Endodermal cell (in vitro differentiated cells): ENCODE data around the gene PARM1. TPM values are rescaled to one million over a fixed set of nuclear protein-coding genes. Genes with fewer than 3 reads are reported as not detected.

ENCODE experiments used
- DNase-seq: peaks from one replicate; pipeline ENCODE4 v3.0.0-alpha.2; 2017
- H3K27ac ChIP-seq: 2 replicates; pipeline ENCODE4 v1.5.1; 2013; ENCODE audit warnings: mild to moderate bottlenecking, low read depth, low read length, moderate library complexity
- H3K27me3 ChIP-seq: 2 replicates; pipeline ENCODE4 v1.6.1; 2013; ENCODE audit warnings: mild to moderate bottlenecking, low read length, moderate library complexity; ENCODE audit not compliant: insufficient read depth, control insufficient read depth, poor library complexity, severe bottlenecking
- H3K36me3 ChIP-seq: 2 replicates; pipeline ENCODE4 v1.7.0; 2013; ENCODE audit warnings: mild to moderate bottlenecking, low read length, moderate library complexity; ENCODE audit not compliant: control insufficient read depth, insufficient read depth
- H3K4me1 ChIP-seq: one replicate; pipeline ENCODE4 v1.7.0; 2013; ENCODE audit warnings: low read length; ENCODE audit not compliant: control insufficient read depth, insufficient read depth
- H3K4me3 ChIP-seq: 2 replicates; pipeline ENCODE4 v1.5.1; 2013; ENCODE audit warnings: mild to moderate bottlenecking, low read length, moderate library complexity
- H3K9ac ChIP-seq: 2 replicates; pipeline ENCODE4 v1.6.1; 2013; ENCODE audit warnings: mild to moderate bottlenecking, low read length, moderate library complexity; ENCODE audit not compliant: poor library complexity, severe bottlenecking; ENCODE audit errors: extremely low read depth
- H3K9me3 ChIP-seq: 2 replicates; pipeline ENCODE4 v1.6.1; 2013; ENCODE audit warnings: mild to moderate bottlenecking, low read length, moderate library complexity; ENCODE audit not compliant: control insufficient read depth
- H3K27ac Mint-ChIP-seq: 2 replicates; pipeline ENCODE4 v1.8.0; 2020; ENCODE audit warnings: mixed read lengths
- H3K27me3 Mint-ChIP-seq: 2 replicates; pipeline ENCODE4 v1.8.0; 2021; ENCODE audit warnings: mild to moderate bottlenecking, mixed read lengths; ENCODE audit not compliant: insufficient read depth
- H3K36me3 Mint-ChIP-seq: 2 replicates; pipeline ENCODE4 v1.8.0; 2020; ENCODE audit warnings: low read depth, mixed read lengths
- H3K4me1 Mint-ChIP-seq: 2 replicates; pipeline ENCODE4 v1.8.0; 2020; ENCODE audit warnings: mixed read lengths
- H3K4me3 Mint-ChIP-seq: 2 replicates; pipeline ENCODE4 v1.8.0; 2020; ENCODE audit warnings: mild to moderate bottlenecking, moderate library complexity, mixed read lengths
- H3K9me3 Mint-ChIP-seq: 2 replicates; pipeline ENCODE4 v1.8.0; 2020; ENCODE audit warnings: mild to moderate bottlenecking, mixed read lengths
- CTCF ChIP-seq: fragments of 200-600 bp; sonication (generic); conservative IDR thresholded peaks from 2 replicates; pipeline ENCODE4 v1.5.0; 2021; ENCODE audit warnings: antibody characterized with exemption, mild to moderate bottlenecking
- WGBS, 2 experiments: methylation state at CpG; one replicate each; pipeline versions ENCODE4 v1.1.5 to v1.1.7; 2013; ENCODE audit warnings: missing lambda C conversion rate in 2 of 2, mixed read lengths in 1 of 2; ENCODE audit not compliant: insufficient coverage in 1 of 2, insufficient read length in 1 of 2; 5-methylcytosine and 5-hydroxymethylcytosine counted together
- total RNA-seq, 2 donors: library from RNA; stranded (reverse); fragmentation: NEBNext Ultra II Directional in 1 of 2; extraction: Animal tissue kit (Norgen Biotek cat#: 25700) in 1 of 2; gene quantifications; 2 replicates in 1 of 2; 3 replicates in 1 of 2; pipeline ENCODE4 v1.2.1, GENCODE V29; 2021

The PARM1 gene
- total RNA-seq, 2 donors from 2014 or later = 0.13 to 1.1 TPM

GRCh38 chr4:74971862-74972261 is 38.9 kb downstream of the PARM1 start:
- H3K9me3 ChIP-seq = peaks cover 18% of the 10 kb centered on the region
- H3K27ac Mint-ChIP-seq = no peak overlapping the region
- no peak overlapping the region for H3K4me3 Mint-ChIP-seq
- H3K36me3 ChIP-seq = no peaks in the 10 kb centered on the region
- peaks cover 29% of the 10 kb centered on the region for H3K4me1 Mint-ChIP-seq
- no peaks in the 10 kb centered on the region for H3K9me3 Mint-ChIP-seq
- no peak for TF ChIP-seq CTCF
- H3K27ac ChIP-seq = no peak overlapping the region
- no peak for DNase-seq
- H3K27me3 ChIP-seq = peaks cover 58% of the 10 kb centered on the region
- no peak overlapping the region for H3K4me3 ChIP-seq
- peaks cover 74% of the 10 kb centered on the region for H3K27me3 Mint-ChIP-seq
- peaks cover 4% of the 10 kb centered on the region for H3K4me1 ChIP-seq
- 97 to 100% methylated on average over 1 of the region's 1 CpG for WGBS, 2 experiments
- no peak overlapping the region for H3K9ac ChIP-seq
- no peaks in the 10 kb centered on the region for H3K36me3 Mint-ChIP-seq

- Histone ChIP-seq H3K4me1 (no peaks in the 10 kb centered on the region), H3K27me3 (peaks cover 36% of the 10 kb centered on the region), H3K4me3 (no peak overlapping the region), H3K9me3 (peaks cover 34% of the 10 kb centered on the region), H3K36me3 (no peaks in the 10 kb centered on the region), H3K9ac (no peak overlapping the region), H3K27ac (no peak overlapping the region)
- Mint-ChIP-seq H3K9me3 (peaks cover 17% of the 10 kb centered on the region), H3K36me3 (peaks cover 4% of the 10 kb centered on the region), H3K27ac (no peak overlapping the region), H3K27me3 (peaks cover 73% of the 10 kb centered on the region), H3K4me3 (no peak overlapping the region), H3K4me1 (peaks cover 23% of the 10 kb centered on the region)
- DNase-seq = no peak
- TF ChIP-seq CTCF = no peak
- 93 to 100% methylated on average over 1 to 2 of the region's 2 CpGs for WGBS, 2 experiments
Measured at GRCh38 chr4:74975082-74975481, 42.2 kb downstream of the PARM1 start.

GRCh38 chr4:74975848-74976824 is 43.2 kb downstream of the PARM1 start:
- Mint-ChIP-seq H3K27ac (no peak overlapping the region), H3K36me3 (peaks cover 4% of the 10 kb centered on the region), H3K4me1 (peaks cover 17% of the 10 kb centered on the region), H3K4me3 (no peak overlapping the region), H3K27me3 (peaks cover 67% of the 10 kb centered on the region), H3K9me3 (peaks cover 17% of the 10 kb centered on the region)
- peaks cover 34% of the 10 kb centered on the region for H3K9me3 ChIP-seq
- no peak for DNase-seq
- H3K36me3 ChIP-seq = no peaks in the 10 kb centered on the region
- no peak overlapping the region for H3K9ac ChIP-seq
- no peak overlapping the region for H3K27ac ChIP-seq
- 98 to 100% methylated on average over 1 to 2 of the region's 2 CpGs for WGBS, 2 experiments
- peaks cover 32% of the 10 kb centered on the region for H3K27me3 ChIP-seq
- no peaks in the 10 kb centered on the region for H3K4me1 ChIP-seq
- no peak for TF ChIP-seq CTCF
- no peak overlapping the region for H3K4me3 ChIP-seq
